ENCODE measurements around the gene C1QBP. TPM values are rescaled to one million over a fixed set of nuclear protein-coding genes. Genes with fewer than 3 reads are reported as not detected.

Gene C1QBP
- total RNA-seq, 2 experiments from 2014 or later, result 586 to 607 TPM

GRCh38 chr17:5419356-5419958 lies 19.5 kb downstream of the C1QBP start, which contains the start of gene NUP88:
Gene NUP88 (minus strand): TSS chr17:5419662. CDS start chr17:5419650, 12 bp downstream.
- peaks cover 45% of the 10 kb centered on the region for H3K36me3 Mint-ChIP-seq
- peak within 1 kb of the TSS; percentile 100 for H3K27ac Mint-ChIP-seq
- H3K27me3 Mint-ChIP-seq, result no peaks in the 10 kb centered on the region
- peak within 1 kb of the TSS; percentile 100 for H3K4me3 Mint-ChIP-seq
- DNase-seq, result peak; percentile 98
- peaks cover 42% of the 10 kb centered on the region for H3K4me1 Mint-ChIP-seq
- no peaks in the 10 kb centered on the region for H3K9me3 Mint-ChIP-seq

- Mint-ChIP-seq H3K27ac (peak overlapping the region; percentile 100), H3K4me3 (peak overlapping the region; percentile 100), H3K27me3 (no peaks in the 10 kb centered on the region), H3K36me3 (peaks cover 45% of the 10 kb centered on the region), H3K4me1 (peaks cover 42% of the 10 kb centered on the region), H3K9me3 (no peaks in the 10 kb centered on the region)
- peak; percentile 64 for DNase-seq
Measured at GRCh38 chr17:5418858-5419355, 20.0 kb downstream of the C1QBP start.

- Mint-ChIP-seq H3K27me3 (no peaks in the 10 kb centered on the region), H3K27ac (peak overlapping the region; percentile 71), H3K4me1 (peaks cover 47% of the 10 kb centered on the region), H3K4me3 (peak overlapping the region; percentile 64), H3K9me3 (no peaks in the 10 kb centered on the region), H3K36me3 (peaks cover 50% of the 10 kb centered on the region)
- DNase-seq, result no peak
Measured at GRCh38 chr17:5416901-5417300, 22.1 kb downstream of the C1QBP start.

- Mint-ChIP-seq H3K4me3 (no peak overlapping the region), H3K36me3 (peaks cover 44% of the 10 kb centered on the region), H3K27ac (peak overlapping the region; percentile 70), H3K27me3 (no peaks in the 10 kb centered on the region), H3K4me1 (peaks cover 41% of the 10 kb centered on the region), H3K9me3 (no peaks in the 10 kb centered on the region)
- no peak for DNase-seq
Measured at GRCh38 chr17:5413682-5414081, 25.3 kb downstream of the C1QBP start.

GRCh38 chr17:5410594-5411272 lies 28.2 kb downstream of the C1QBP start:
- peaks cover 25% of the 10 kb centered on the region for H3K4me1 Mint-ChIP-seq
- no peak overlapping the region for H3K4me3 Mint-ChIP-seq
- DNase-seq, result no peak
- peaks cover 30% of the 10 kb centered on the region for H3K36me3 Mint-ChIP-seq
- H3K27me3 Mint-ChIP-seq, result no peaks in the 10 kb centered on the region
- no peak overlapping the region for H3K27ac Mint-ChIP-seq
- H3K9me3 Mint-ChIP-seq, result no peaks in the 10 kb centered on the region

GRCh38 chr17:5408186-5408585 lies 30.8 kb downstream of the C1QBP start:
- H3K27ac Mint-ChIP-seq, result no peak overlapping the region
- no peak for DNase-seq
- H3K9me3 Mint-ChIP-seq, result no peaks in the 10 kb centered on the region
- H3K36me3 Mint-ChIP-seq, result peaks cover 38% of the 10 kb centered on the region
- H3K27me3 Mint-ChIP-seq, result no peaks in the 10 kb centered on the region
- H3K4me1 Mint-ChIP-seq, result peaks cover 22% of the 10 kb centered on the region
- H3K4me3 Mint-ChIP-seq, result no peak overlapping the region

GRCh38 chr17:5405400-5405799 lies 33.6 kb downstream of the C1QBP start:
- no peak for DNase-seq

GRCh38 chr17:5399767-5400166 lies 39.2 kb downstream of the C1QBP start:
- no peak overlapping the region for H3K4me3 Mint-ChIP-seq
- no peaks in the 10 kb centered on the region for H3K27me3 Mint-ChIP-seq
- peaks cover 20% of the 10 kb centered on the region for H3K4me1 Mint-ChIP-seq
- no peaks in the 10 kb centered on the region for H3K9me3 Mint-ChIP-seq
- no peak for DNase-seq
- H3K27ac Mint-ChIP-seq, result no peak overlapping the region
- H3K36me3 Mint-ChIP-seq, result peaks cover 38% of the 10 kb centered on the region

More at GRCh38 chr17:5405400-5405799, 33.6 kb downstream of the C1QBP start:
- peaks cover 10% of the 10 kb centered on the region for H3K4me1 Mint-ChIP-seq
- H3K4me3 Mint-ChIP-seq, result no peak overlapping the region
- no peaks in the 10 kb centered on the region for H3K9me3 Mint-ChIP-seq
- no peak overlapping the region for H3K27ac Mint-ChIP-seq
- H3K27me3 Mint-ChIP-seq, result no peaks in the 10 kb centered on the region
- H3K36me3 Mint-ChIP-seq, result peaks cover 26% of the 10 kb centered on the region

GRCh38 chr17:5396612-5397011 lies 42.3 kb downstream of the C1QBP start:
- DNase-seq, result no peak
- Mint-ChIP-seq H3K4me1 (peaks cover 17% of the 10 kb centered on the region), H3K27ac (no peak overlapping the region), H3K36me3 (peaks cover 42% of the 10 kb centered on the region), H3K9me3 (no peaks in the 10 kb centered on the region), H3K27me3 (no peaks in the 10 kb centered on the region), H3K4me3 (no peak overlapping the region)

GRCh38 chr17:5391678-5392077 lies 47.3 kb downstream of the C1QBP start:
- Mint-ChIP-seq H3K27ac (no peak overlapping the region), H3K36me3 (peaks cover 37% of the 10 kb centered on the region), H3K4me3 (no peak overlapping the region), H3K27me3 (no peaks in the 10 kb centered on the region), H3K4me1 (peaks cover 17% of the 10 kb centered on the region), H3K9me3 (no peaks in the 10 kb centered on the region)
- DNase-seq, result no peak

Other genes with a start within 250 kb of the C1QBP start
- 1 to 10 TPM; 6.8 to 7.7 TPM for gene ZNF594, start 247.3 kb downstream of the C1QBP start, total RNA-seq
- gene SCIMP, start 204.3 kb downstream of the C1QBP start, total RNA-seq, result not detected
- gene RABEP1, start 156.9 kb downstream of the C1QBP start, total RNA-seq, result 10 to 100 TPM; 58.4 to 61.1 TPM
- 100 to 1,000 TPM; 144 to 160 TPM for gene NUP88, start 19.5 kb downstream of the C1QBP start, total RNA-seq
- 10 to 100 TPM; 58.3 to 59.4 TPM for gene RPAIN, start 19.0 kb downstream of the C1QBP start, total RNA-seq
- 10 to 100 TPM; 49.7 to 49.9 TPM for gene DHX33, start 29.8 kb upstream of the C1QBP start, total RNA-seq
- 10 to 100 TPM; 71.8 to 77.6 TPM for gene DERL2, start 47.0 kb upstream of the C1QBP start, total RNA-seq
- 10 to 100 TPM; 44.3 to 45.5 TPM for gene MIS12, start 47.4 kb upstream of the C1QBP start, total RNA-seq
- gene NLRP1, start 145.4 kb upstream of the C1QBP start, total RNA-seq, result 10 to 100 TPM; 17.2 to 18.8 TPM

All from activated naive CD8-positive, alpha-beta T cell treated with anti-CD3 and anti-CD28 coated beads for 36 hours (primary cell).